HFF-Myc (cell line): ENCODE data around the gene DNAJB11.
"Not testable (repeated sequence)": the region's sequence is repeated elsewhere in the genome, so short reads cannot be mapped to it uniquely, and the experiment has no call there.

Experiments
- DNase-seq: peaks from one replicate; pipeline ENCODE4 v3.0.0-alpha.2; 2011; ENCODE audit warnings: low read depth; ENCODE audit errors: extremely low read depth
- H3K4me3 ChIP-seq: replicated peaks from 2 replicates; pipeline ENCODE4 v1.5.1; 2011; ENCODE audit warnings: low read depth, mild to moderate bottlenecking, control low read depth, low read length
- TF ChIP-seq, protein P1 (sequence below): IDR thresholded peaks from 2 replicates; pipeline ENCODE4 v1.5.1; 2012; ENCODE audit warnings: mild to moderate bottlenecking, low read depth, low read length, control low read depth; ENCODE audit errors: missing control alignments

Gene DNAJB11

DNA sequence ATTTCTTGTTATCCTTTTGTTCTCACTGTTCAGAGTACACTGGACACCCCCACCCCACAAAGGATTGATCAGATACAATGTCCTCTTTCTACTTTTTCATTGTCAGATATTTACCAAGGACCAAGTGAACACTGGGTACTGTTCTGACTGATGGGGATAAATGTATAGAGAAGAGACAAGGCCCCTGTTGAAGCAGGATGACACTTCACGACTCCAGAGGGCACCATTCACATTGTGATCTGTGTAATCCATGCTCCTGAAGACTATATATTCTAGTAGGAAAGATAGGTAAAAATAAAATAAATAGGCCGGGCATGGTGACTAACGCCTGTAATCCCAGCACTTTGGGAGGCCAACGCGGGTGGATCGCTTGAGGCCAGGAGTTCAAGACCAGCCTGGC lies 19.1 kb upstream of the DNAJB11 start:
- TF ChIP-seq, protein P1, sequence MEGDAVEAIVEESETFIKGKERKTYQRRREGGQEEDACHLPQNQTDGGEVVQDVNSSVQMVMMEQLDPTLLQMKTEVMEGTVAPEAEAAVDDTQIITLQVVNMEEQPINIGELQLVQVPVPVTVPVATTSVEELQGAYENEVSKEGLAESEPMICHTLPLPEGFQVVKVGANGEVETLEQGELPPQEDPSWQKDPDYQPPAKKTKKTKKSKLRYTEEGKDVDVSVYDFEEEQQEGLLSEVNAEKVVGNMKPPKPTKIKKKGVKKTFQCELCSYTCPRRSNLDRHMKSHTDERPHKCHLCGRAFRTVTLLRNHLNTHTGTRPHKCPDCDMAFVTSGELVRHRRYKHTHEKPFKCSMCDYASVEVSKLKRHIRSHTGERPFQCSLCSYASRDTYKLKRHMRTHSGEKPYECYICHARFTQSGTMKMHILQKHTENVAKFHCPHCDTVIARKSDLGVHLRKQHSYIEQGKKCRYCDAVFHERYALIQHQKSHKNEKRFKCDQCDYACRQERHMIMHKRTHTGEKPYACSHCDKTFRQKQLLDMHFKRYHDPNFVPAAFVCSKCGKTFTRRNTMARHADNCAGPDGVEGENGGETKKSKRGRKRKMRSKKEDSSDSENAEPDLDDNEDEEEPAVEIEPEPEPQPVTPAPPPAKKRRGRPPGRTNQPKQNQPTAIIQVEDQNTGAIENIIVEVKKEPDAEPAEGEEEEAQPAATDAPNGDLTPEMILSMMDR, result no peak
- H3K4me3 ChIP-seq, result no peak overlapping the region
- no peak for DNase-seq

DNA sequence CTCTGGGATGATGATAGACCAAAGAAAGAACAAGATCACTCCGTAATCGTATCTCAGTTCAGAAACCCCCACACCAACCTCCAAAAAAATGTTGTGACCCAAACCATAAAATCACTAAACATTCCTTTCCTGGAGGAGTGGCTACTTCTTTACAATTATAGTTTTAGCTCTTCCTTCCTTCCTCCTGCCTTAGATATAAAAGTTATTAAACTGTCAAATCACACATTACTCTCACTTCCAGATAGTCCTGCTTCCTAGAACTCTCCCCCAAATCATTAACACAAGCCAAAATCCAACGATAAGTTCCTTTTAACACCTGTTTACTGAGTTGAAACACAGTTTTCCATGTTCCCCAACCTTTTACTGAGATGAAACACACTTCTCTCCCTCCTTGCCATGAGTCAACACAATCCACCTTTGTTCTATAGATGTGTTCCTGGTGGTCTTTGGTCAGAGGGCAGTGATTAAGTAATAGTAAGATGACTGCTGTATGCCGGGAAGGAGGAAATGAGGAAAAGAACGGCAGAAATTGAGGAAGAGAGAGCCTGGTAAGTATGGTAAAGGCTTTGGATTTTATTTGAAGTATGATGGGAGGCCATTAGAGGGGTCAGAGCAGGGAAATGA lies 18.0 kb upstream of the DNAJB11 start:
- no peak overlapping the region for H3K4me3 ChIP-seq
- DNase-seq, result no peak
- TF ChIP-seq, protein P1, result no peak

DNA sequence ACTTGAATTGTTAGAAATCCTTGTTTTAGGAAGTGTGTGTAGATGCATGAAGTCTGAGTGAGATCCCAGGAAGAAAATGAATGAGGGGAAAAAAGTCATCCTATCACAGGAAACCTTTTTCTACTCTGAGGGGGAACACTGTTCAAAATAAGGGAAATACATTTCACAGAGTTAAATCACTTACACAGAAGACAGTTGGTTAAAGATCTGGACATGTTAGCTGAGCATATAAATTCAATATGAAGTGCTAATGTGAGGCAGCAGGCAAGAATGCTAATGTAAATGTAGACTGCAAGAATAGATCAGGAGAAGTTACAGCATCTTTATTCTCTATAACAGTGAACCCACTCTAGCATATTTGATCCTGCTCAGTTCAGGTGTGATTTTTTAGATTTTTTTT lies 5.9 kb upstream of the DNAJB11 start:
- TF ChIP-seq, protein P1, result no peak
- H3K4me3 ChIP-seq, result no peak overlapping the region
- DNase-seq, result no peak

DNA sequence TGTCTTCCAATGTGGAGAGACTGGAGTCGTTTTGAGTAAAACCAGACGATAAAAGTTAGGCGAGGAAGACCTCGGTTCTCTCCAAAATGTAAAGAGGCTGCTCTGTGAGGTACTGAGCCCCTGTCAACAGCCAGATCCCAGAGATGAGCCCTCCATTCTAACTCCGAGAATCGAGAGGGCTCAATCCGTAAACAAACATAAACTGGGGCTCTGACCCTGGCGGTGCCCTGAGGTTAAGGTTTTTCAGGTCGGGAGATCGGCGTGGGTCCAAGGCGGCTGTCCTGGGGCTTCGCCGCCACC lies 3.8 kb upstream of the DNAJB11 start:
- DNase-seq, result no peak
- H3K4me3 ChIP-seq, result peak overlapping the region; percentile 75
- TF ChIP-seq, protein P1, result no peak

DNA sequence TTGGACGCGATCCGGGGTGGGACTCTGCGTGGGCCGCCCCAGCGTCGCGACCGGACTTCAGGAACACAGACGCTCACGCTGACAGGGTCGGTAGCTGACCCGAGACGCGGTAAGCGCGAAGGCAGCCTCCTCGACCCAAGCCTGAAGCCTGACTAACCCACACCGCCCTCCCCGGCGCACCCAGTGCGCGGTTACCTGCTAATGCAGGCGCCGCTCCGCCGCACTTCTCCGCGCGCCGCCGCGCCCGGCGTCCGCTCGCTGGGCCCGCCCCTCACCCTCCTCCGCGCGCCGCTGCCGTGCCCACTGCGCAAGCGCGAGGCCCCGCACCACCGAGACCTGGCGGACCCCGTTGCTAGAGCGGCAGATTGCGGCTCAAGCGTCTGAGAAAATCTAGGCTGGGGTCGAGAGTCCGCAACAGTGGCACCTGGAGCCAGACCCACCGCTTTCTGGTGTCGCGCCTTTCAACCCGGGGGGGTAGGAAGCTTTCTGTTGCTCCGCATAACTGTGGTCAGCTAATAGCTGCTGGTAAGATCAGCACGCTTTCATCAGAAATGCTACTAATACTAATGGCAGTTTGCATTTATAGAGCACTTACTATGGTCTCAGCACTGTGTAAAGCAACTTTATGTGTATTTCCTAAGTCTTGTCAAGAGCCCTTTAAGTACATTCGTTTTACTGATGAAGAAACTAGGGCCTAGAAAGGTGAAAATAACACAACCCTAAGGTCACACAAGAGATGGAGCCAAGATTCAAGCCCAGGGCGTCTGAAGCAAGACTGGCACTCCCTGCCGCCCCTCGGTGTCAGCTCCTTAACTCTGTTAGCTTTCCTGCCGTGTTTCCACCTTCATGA lies 3.2 kb upstream of the DNAJB11 start, which contains the start of gene TBCCD1:
Gene TBCCD1 (minus strand): TSS at position 268 of the 850 bp plus-strand sequence. CDS start 3,010 bp downstream, outside the sequence.
- TF ChIP-seq, protein P1, result no peak
- H3K4me3 ChIP-seq, result peak within 1 kb of the TSS; percentile 75
- DNase-seq, result peak; percentile 70

DNA sequence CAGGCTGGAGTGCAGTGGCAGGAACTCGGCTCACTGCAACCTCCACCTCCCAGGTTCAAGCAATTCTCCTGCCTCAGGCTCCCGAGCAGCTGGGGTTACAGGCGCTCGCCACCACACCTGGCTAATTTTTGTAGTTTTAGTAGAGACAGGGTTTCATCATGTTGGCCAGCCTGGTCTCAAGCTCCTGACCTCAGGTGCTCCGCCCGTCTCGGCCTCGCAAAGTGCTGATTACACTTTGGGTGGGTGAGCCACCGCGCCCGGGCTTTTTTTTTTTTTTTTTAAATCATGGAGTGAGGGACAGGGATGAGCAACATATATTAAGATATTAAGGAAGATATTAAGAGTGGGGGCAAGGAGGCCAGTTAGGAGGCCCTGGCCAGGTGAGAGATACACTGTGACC lies 1.2 kb upstream of the DNAJB11 start:
- H3K4me3 ChIP-seq, result peak overlapping the region; percentile 93
- not testable (repeated sequence) for DNase-seq

DNA sequence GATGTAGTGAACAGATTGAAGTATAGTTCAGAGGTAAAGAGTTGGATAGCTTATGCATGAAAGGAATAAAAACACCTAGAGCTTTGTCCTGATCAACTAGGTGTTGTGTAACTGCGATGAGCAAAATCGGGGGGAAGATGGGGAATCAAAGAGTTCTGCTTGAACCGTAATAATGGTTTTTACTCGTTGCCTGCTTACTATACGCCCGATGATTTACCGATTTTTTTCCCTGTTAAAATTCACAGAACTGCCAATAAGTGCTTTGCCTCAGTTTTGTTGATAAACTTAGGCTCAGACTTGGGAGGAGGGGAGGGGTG lies 783 bp upstream of the DNAJB11 start:
- TF ChIP-seq, protein P1, result no peak
- peak overlapping the region; percentile 93 for H3K4me3 ChIP-seq
- DNase-seq, result no peak
